Mammary microvascular endothelial cell (primary cell): Measurements from ENCODE around the gene PLXNA4. TPM values are rescaled to one million over a fixed set of nuclear protein-coding genes. Genes with fewer than 3 reads are reported as not detected.

Experiments
- total RNA-seq: library from RNA; depleted of rRNA; stranded (reverse); fragments of >200 nt; gene quantifications from 2 replicates; pipeline ENCODE4 v1.2.3, GENCODE V29; 2015

PLXNA4 gene
- total RNA-seq = 2.2 and 3.7 TPM in 2 replicates

GRCh38 chr7:132575982-132576720 lies at the start of gene PLXNA4:
Gene PLXNA4 (minus strand): TSS chr7:132576470. CDS start chr7:132508693, 67,777 bp downstream.

